Suprapubic skin (tissue), 4 donors: ENCODE results near the gene TELO2. TPM values are rescaled to one million over a fixed set of nuclear protein-coding genes. Genes with fewer than 3 reads are reported as not detected.
"Not testable (repeated sequence)": the region's sequence is repeated elsewhere in the genome, so short reads cannot be mapped to it uniquely, and the experiment has no call there.

Experiments
- DNase-seq, 2 donors: peaks; one replicate each; pipeline ENCODE4 v3.0.0-alpha.2; 2019; ENCODE audit warnings: low spot score in 2 of 2
- H3K27ac ChIP-seq: fragments of 200-600 bp; sonication (generic); one replicate; pipeline ENCODE4 v1.5.1; 2019
- H3K27me3 ChIP-seq: fragments of 200-600 bp; sonication (generic); one replicate; pipeline ENCODE4 v1.5.1; 2019
- H3K36me3 ChIP-seq: fragments of 200-600 bp; sonication (generic); one replicate; pipeline ENCODE4 v1.5.1; 2019
- H3K4me1 ChIP-seq: fragments of 200-600 bp; sonication (generic); one replicate; pipeline ENCODE4 v1.5.1; 2019
- H3K4me3 ChIP-seq: fragments of 200-600 bp; sonication (generic); one replicate; pipeline ENCODE4 v1.5.1; 2019; ENCODE audit warnings: mild to moderate bottlenecking
- H3K9me3 ChIP-seq: fragments of 200-600 bp; sonication (generic); one replicate; pipeline ENCODE4 v1.5.1; 2019
- EP300 ChIP-seq: sonication (generic); formaldehyde crosslinking; IDR thresholded peaks from one replicate; pipeline ENCODE4 v1.6.1; 2017; ENCODE audit warnings: antibody characterized with exemption
- POLR2A ChIP-seq, 2 donors: fragments of 450-650 bp; IDR thresholded peaks; one replicate each; pipeline ENCODE4 v1.6.1; 2017; ENCODE audit warnings: antibody characterized with exemption in 2 of 2, mild to moderate bottlenecking in 2 of 2, moderate library complexity in 2 of 2
- POLR2AphosphoS5 ChIP-seq, 3 donors: sonication (generic); formaldehyde crosslinking; IDR thresholded peaks; one replicate each; pipeline ENCODE4 v1.6.1; 2017; ENCODE audit warnings: antibody characterized with exemption in 3 of 3
- WGBS: methylation state at CpG from one replicate; pipeline ENCODE4 v1.1.5; 2018; 5-methylcytosine and 5-hydroxymethylcytosine counted together
- total RNA-seq, 4 donors: library from RNA; depleted of rRNA; stranded (reverse); fragments of >200 nt; gene quantifications; one replicate each; pipeline ENCODE4 v1.1.0, GENCODE V29; 2016
- TF ChIP-seq, protein P1 (sequence below), 2 donors: fragments of 200-600 bp in 1 of 2; fragments of 450-650 bp in 1 of 2; sonication (generic) in 1 of 2; IDR thresholded peaks; one replicate each; pipeline ENCODE4 v1.5.1; 2016 to 2019; ENCODE audit warnings: antibody characterized with exemption in 2 of 2, mild to moderate bottlenecking in 1 of 2, moderate library complexity in 1 of 2

The TELO2 gene
- total RNA-seq, 4 donors from 2014 or later: 28.1 to 86.1 (median 35.2) TPM

DNA sequence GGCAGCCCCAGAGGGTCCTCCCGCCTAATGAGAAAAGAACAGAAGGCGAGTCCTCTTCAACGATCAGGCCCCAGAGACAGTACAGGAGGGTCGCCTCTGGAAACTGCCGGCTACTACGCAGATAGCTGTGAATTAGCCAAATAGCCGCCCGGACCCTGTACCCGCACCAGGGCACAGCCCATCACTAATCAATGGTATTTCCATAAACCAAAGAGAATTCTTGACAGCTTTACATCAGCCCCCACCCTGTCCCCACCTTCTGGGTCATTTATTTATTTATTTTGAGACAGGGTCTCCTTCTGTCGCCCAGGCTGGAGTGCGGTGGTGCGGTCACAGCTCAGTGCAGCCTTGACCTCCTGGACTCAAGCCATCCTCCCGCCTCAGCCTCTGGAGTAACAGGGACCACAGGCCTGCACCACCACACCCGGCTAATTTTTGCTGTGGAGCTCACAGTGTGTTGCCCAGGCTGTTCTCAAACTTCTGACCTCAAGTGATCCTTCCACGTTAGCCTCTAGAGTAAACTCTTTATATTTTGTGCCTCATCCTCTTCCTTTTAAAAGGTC is 17.5 kb upstream of the TELO2 start:
- no peaks in the 10 kb centered on the region for H3K9me3 ChIP-seq
- no peaks in the 10 kb centered on the region for H3K36me3 ChIP-seq
- H3K27me3 ChIP-seq: no peaks in the 10 kb centered on the region
- H3K4me3 ChIP-seq: peak overlapping the region; percentile 89
- H3K27ac ChIP-seq: peak overlapping the region; percentile 87
- peaks cover 34% of the 10 kb centered on the region for H3K4me1 ChIP-seq
- 59% methylated on average over 15 of the region's 15 CpGs for WGBS
- TF ChIP-seq POLR2AphosphoS5 (IDR thresholded peaks at IDR 0.05) (no peak), EP300 (no peak), POLR2A (IDR thresholded peaks at IDR 0.05) (no peak)
- TF ChIP-seq, protein P1, sequence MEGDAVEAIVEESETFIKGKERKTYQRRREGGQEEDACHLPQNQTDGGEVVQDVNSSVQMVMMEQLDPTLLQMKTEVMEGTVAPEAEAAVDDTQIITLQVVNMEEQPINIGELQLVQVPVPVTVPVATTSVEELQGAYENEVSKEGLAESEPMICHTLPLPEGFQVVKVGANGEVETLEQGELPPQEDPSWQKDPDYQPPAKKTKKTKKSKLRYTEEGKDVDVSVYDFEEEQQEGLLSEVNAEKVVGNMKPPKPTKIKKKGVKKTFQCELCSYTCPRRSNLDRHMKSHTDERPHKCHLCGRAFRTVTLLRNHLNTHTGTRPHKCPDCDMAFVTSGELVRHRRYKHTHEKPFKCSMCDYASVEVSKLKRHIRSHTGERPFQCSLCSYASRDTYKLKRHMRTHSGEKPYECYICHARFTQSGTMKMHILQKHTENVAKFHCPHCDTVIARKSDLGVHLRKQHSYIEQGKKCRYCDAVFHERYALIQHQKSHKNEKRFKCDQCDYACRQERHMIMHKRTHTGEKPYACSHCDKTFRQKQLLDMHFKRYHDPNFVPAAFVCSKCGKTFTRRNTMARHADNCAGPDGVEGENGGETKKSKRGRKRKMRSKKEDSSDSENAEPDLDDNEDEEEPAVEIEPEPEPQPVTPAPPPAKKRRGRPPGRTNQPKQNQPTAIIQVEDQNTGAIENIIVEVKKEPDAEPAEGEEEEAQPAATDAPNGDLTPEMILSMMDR (IDR thresholded peaks at IDR 0.05): no peak
- DNase-seq: no peak

DNA sequence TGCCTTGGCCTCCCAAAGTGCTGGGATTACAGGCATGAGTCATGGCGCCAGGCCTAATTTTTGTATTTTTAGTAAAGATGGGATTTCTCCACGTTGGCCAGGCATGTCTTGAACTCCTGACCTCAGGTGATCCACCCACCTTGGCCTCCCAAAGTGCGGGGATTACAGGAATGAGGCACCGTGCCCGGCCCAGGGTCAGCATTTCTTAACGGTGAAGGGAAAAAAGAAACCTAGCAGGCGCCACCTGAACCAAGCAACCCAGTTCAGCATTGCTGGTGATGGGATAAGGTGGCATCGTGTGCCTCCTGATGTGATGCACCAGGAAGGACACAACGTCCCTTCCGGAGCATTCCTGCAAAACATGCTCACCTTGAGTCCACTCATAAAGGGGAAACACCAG is 16.1 kb upstream of the TELO2 start:
- no peak for DNase-seq
- no peaks in the 10 kb centered on the region for H3K9me3 ChIP-seq
- H3K36me3 ChIP-seq: no peaks in the 10 kb centered on the region
- H3K27me3 ChIP-seq: no peaks in the 10 kb centered on the region
- H3K4me1 ChIP-seq: peaks cover 22% of the 10 kb centered on the region
- TF ChIP-seq, protein P1 (IDR thresholded peaks at IDR 0.05): no peak
- TF ChIP-seq EP300 (no peak), POLR2AphosphoS5 (IDR thresholded peaks at IDR 0.05) (no peak), POLR2A (IDR thresholded peaks at IDR 0.05) (no peak)
- no peak overlapping the region for H3K27ac ChIP-seq
- no peak overlapping the region for H3K4me3 ChIP-seq
- WGBS: 93% methylated on average over 10 of the region's 10 CpGs

DNA sequence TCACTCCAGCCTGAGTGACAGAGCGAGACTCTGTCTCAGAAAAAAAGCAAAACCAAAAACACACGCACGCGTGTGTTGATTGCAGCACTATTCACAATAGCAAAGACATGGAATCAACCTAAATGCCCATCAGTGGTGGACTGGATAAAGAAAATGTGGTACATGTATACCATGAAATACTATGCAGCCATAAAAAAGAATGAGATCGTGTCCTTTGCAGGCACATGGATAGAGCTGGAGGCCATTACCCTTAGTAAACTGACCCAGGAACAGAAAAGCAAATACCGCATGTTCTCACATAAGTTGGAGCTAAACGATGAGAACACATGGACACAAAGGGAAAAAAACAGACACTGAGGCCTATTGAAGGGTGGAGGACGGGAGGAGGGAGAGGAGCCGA is 14.2 kb upstream of the TELO2 start:
- H3K4me3 ChIP-seq, H3K27me3 ChIP-seq, H3K27ac ChIP-seq, H3K36me3 ChIP-seq, DNase-seq, H3K9me3 ChIP-seq: not testable (repeated sequence)
- WGBS: 95% methylated on average over 9 of the region's 9 CpGs
- H3K4me1 ChIP-seq: peaks cover 16% of the 10 kb centered on the region

DNA sequence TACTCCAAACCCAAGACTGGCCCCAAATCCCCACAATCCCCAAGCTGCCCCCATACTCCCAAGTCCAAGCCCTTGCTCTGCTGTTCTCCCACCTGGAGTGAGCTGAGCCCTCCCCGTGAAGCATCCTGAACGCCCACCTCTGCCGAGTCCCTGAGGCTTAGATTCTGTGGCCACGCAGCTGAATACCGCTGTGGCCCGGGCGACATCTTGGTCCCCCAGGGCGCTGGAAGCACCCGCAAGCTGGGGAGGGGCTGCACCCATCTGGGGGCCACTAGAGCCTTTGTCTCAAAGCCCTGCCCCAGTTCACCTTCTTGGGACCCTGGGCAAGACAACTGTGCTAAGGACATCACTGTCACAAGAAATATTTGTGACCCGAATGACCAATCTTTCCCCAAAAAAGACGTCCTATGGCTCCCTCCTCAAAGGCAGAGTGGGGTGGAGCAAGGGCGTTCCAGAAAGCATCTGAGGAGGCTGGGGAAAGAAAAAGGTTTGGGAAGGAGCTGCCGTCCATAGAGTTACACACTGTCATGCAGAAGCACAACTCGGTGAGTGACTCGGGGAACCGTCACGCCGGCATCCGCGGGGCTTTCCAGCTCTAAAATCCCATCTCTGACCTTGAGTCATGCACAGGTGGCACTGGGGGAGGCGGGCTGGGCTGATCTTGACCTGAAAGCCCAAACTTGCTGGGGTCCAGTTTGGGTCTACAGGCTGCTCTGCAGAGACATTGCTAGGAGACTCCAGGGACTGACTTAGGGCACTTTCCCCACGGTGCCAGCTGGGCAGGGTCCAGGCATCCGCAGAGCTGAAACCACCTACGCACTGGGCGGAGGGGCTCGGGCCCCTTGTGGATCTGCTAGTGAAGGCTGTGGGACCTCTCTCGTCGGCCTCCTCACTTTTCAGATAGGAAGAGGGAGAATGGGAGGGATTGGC is 11.0 kb upstream of the TELO2 start:
- Histone ChIP-seq H3K9me3 (no peaks in the 10 kb centered on the region), H3K27ac (no peak overlapping the region), H3K27me3 (no peaks in the 10 kb centered on the region), H3K36me3 (no peaks in the 10 kb centered on the region), H3K4me1 (no peaks in the 10 kb centered on the region), H3K4me3 (no peak overlapping the region)
- 62% methylated on average over 21 of the region's 28 CpGs for WGBS
- TF ChIP-seq POLR2A (IDR thresholded peaks at IDR 0.05): no peak
- TF ChIP-seq, protein P1 (IDR thresholded peaks at IDR 0.05): no peak
- TF ChIP-seq POLR2AphosphoS5 (IDR thresholded peaks at IDR 0.05): no peak
- DNase-seq: no peak

DNA sequence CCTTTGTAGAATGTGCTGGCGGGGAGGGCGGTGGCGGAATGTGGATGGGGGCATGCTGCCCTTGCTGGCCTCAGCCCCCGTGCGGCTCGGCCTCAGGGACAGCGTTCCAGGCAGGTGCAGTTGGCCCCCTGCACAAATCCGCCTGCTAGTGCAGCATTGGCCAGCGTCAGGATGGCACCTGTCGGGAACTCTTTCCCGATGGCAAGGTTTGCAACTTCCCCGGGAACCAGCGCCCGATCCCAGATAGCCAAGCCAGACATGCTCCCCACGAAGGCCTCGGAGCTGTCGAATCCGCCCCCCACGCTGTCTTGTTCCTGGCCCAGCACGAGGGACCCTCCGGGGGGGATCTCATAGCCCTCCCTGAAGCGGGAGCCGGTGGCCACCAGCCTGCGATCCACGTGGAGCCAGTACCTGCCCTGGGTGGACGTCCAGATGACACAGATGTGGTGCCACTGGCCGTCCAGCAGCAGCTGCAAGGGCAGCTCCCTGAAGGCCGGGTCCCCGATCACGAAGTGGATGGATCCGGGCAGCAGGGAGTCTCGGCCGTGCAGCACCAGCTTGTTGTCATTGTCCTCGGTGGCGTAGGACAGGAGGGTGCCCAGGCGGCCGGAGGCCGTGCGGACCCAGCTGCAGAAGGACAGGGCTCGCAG is 7.2 kb upstream of the TELO2 start:
- Histone ChIP-seq H3K27ac (no peak overlapping the region), H3K4me1 (no peaks in the 10 kb centered on the region), H3K9me3 (no peaks in the 10 kb centered on the region), H3K36me3 (no peaks in the 10 kb centered on the region), H3K27me3 (no peaks in the 10 kb centered on the region), H3K4me3 (no peak overlapping the region)
- no peak for DNase-seq
- 91% methylated on average over 26 of the region's 40 CpGs for WGBS
- TF ChIP-seq, protein P1 (IDR thresholded peaks at IDR 0.05): no peak
- no peak for TF ChIP-seq EP300
- no peak for TF ChIP-seq POLR2AphosphoS5 (IDR thresholded peaks at IDR 0.05)
- no peak for TF ChIP-seq POLR2A (IDR thresholded peaks at IDR 0.05)
